Bladder microvascular endothelial cell (primary cell): ENCODE measurements around the gene ANKS1A. TPM values are rescaled to one million over a fixed set of nuclear protein-coding genes. Genes with fewer than 3 reads are reported as not detected.

Experiments used
- total RNA-seq: library from RNA; depleted of rRNA; stranded (reverse); fragments of >200 nt; gene quantifications from 2 replicates; pipeline ENCODE4 v1.2.3, GENCODE V29; 2014

Gene ANKS1A, protein sequence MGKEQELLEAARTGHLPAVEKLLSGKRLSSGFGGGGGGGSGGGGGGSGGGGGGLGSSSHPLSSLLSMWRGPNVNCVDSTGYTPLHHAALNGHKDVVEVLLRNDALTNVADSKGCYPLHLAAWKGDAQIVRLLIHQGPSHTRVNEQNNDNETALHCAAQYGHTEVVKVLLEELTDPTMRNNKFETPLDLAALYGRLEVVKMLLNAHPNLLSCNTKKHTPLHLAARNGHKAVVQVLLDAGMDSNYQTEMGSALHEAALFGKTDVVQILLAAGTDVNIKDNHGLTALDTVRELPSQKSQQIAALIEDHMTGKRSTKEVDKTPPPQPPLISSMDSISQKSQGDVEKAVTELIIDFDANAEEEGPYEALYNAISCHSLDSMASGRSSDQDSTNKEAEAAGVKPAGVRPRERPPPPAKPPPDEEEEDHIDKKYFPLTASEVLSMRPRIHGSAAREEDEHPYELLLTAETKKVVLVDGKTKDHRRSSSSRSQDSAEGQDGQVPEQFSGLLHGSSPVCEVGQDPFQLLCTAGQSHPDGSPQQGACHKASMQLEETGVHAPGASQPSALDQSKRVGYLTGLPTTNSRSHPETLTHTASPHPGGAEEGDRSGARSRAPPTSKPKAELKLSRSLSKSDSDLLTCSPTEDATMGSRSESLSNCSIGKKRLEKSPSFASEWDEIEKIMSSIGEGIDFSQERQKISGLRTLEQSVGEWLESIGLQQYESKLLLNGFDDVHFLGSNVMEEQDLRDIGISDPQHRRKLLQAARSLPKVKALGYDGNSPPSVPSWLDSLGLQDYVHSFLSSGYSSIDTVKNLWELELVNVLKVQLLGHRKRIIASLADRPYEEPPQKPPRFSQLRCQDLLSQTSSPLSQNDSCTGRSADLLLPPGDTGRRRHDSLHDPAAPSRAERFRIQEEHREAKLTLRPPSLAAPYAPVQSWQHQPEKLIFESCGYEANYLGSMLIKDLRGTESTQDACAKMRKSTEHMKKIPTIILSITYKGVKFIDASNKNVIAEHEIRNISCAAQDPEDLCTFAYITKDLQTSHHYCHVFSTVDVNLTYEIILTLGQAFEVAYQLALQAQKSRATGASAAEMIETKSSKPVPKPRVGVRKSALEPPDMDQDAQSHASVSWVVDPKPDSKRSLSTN
- 19.4 and 46.9 TPM in 2 replicates for total RNA-seq

DNA sequence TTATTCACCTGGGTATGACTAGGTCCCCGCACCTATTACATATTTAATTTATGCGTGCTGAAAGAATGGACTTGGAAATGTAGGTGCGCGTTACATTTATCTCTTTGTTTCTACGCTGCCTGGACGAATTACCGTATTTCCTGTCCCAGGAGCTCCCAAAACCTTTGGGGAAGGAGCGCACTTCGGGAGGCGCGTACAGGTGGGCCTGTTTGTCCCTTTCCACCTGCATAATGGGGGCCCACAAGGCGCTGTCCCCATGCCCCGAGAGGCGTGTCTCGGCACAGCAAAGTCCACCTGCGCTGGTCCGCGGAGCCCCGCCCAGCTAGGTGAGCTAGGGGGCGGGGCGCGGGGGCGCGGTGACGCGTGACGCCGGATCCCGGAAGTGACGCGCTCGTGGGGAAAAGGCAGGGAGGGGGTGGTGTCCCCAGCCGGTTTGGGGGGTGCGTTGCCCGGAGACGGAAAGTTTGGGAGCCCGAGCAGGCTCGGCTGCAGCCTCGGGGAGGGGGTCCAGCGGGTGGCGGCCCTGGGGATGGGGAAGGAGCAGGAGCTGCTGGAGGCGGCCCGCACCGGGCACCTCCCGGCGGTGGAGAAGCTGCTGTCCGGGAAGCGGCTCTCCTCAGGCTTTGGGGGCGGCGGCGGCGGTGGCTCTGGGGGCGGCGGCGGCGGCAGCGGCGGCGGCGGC, at the start of gene ANKS1A:
ANKS1A (plus strand) TSS at position 382 of the 682 bp plus-strand sequence; CDS start at position 530, 148 bp downstream.

DNA sequence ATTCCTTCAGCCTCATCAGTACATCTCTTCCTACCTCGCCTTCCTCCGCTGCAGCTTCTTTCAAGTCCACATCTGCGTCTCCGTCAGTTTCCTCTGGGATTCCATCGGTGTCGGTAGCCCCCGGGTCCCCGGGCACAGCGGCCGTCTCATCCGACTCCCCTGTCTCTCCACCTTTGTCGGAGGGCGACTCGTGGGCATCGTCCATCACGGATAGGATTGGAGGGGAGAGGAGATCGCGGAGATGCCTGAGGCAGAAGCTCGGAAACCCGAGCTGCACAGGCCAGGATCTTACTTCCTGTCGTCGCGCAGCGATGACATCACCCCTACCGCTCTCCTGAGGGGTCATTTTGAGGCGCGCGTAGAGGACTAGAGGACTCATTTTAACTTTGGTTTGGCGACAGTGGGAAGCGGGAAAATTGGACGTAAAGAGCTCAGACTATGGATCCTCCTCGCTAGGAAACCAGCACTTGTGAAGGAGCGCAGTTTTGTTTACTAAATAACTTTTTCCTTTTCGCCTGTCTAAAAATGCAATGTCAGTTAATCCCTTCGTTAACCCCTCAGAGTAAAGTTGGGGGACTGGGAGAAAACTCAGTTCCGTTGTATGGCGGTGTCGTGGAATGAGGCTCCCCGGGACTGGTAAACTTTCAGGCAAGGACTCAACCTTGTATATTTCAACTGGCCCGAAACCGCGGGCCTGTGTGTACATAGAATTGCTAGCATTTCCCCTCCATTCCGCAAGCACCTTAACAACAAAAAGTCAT, 1.1 kb upstream of the ANKS1A start, which contains the start of gene TAF11:
TAF11 (minus strand) TSS at position 290 of the 761 bp plus-strand sequence; CDS start at position 205, 85 bp downstream.

Other genes starting within 250 kb of the ANKS1A start
- gene ILRUN, start 192.5 kb upstream of the ANKS1A start, total RNA-seq: 28.3 and 60.7 TPM in 2 replicates
- gene SNRPC, start 131.8 kb upstream of the ANKS1A start, total RNA-seq: 46.3 and 50.8 TPM in 2 replicates
- 3.2 and 17.1 TPM in 2 replicates for gene BLTP3A, start 97.2 kb upstream of the ANKS1A start, total RNA-seq
- 22.7 and 33.0 TPM in 2 replicates for gene TAF11, start 1.2 kb upstream of the ANKS1A start, total RNA-seq